Right lobe of liver (tissue), 6 donors: ENCODE data around the gene ZNF282. TPM values are rescaled to one million over a fixed set of nuclear protein-coding genes. Genes with fewer than 3 reads are reported as not detected.

Source experiments
- ATAC-seq, 4 donors: fragments of 200-7000 bp; cut with Tn5 transposase; one replicate each; pipeline ENCODE4 v1.9.1; 2020; ENCODE audit warnings: mild to moderate bottlenecking in 4 of 4, moderate library complexity in 4 of 4
- DNase-seq, 3 donors: peaks; one replicate each; pipeline ENCODE4 v3.0.0-alpha.2; 2020
- H3K27ac ChIP-seq, 3 donors: fragments of 200-600 bp; one replicate each; pipeline ENCODE4 v1.8.0; 2022
- H3K27me3 ChIP-seq, 2 donors: fragments of 200-600 bp; one replicate each; pipeline ENCODE4 v1.8.0; 2022
- H3K36me3 ChIP-seq, 4 donors: fragments of 200-600 bp; sonication (generic) in 1 of 4; one replicate each; pipeline versions ENCODE4 v1.5.1 to v1.8.0; 2017 to 2022; ENCODE audit warnings: control low read depth in 1 of 4
- H3K4me1 ChIP-seq, 4 donors: fragments of 200-600 bp; sonication (generic) in 1 of 4; one replicate each; pipeline versions ENCODE4 v1.5.1 to v1.8.0; 2017 to 2022; ENCODE audit warnings: control low read depth in 1 of 4
- H3K4me3 ChIP-seq, 3 donors: fragments of 200-600 bp; one replicate each; pipeline ENCODE4 v1.8.0; 2022
- H3K9me3 ChIP-seq, 4 donors: fragments of 200-600 bp; sonication (generic) in 1 of 4; one replicate each; pipeline versions ENCODE4 v1.5.1 to v1.8.0; 2017 to 2022; ENCODE audit warnings: control low read depth in 1 of 4
- CTCF ChIP-seq, 4 donors: fragments of 200-600 bp in 3 of 4; fragments of 450-650 bp in 1 of 4; IDR thresholded peaks; one replicate each; pipeline versions ENCODE4 v1.5.1 to v1.8.0; 2016 to 2022; ENCODE audit warnings: antibody characterized with exemption in 4 of 4, mild to moderate bottlenecking in 2 of 4
- POLR2A ChIP-seq: fragments of 450-650 bp; IDR thresholded peaks from one replicate; pipeline ENCODE4 v1.6.1; 2017; ENCODE audit warnings: antibody characterized with exemption, mild to moderate bottlenecking
- WGBS: methylation state at CpG from one replicate; pipeline ENCODE4 v1.1.6; 2018; ENCODE audit warnings: low coverage, low lambda C conversion rate; ENCODE audit not compliant: insufficient coverage; ENCODE audit errors: missing lambda C conversion rate; 5-methylcytosine and 5-hydroxymethylcytosine counted together
- intact Hi-C, 2 donors: fragments of 100-400 bp; cut with DNase I; formaldehyde crosslinking; loops; one replicate each; pipeline versions ENCODE4 v1.11.2 to v1.14.1; 2022
- total RNA-seq, 6 experiments: library from RNA; depleted of rRNA in 2 of 6; stranded (reverse); fragments of >200 nt in 2 of 6; fragmentation: NEBNext Ultra II Directional in 3 of 6; extraction: Animal tissue kit (Norgen Biotek cat#: 25700) in 3 of 6; gene quantifications; one replicate each; pipeline versions ENCODE4 v1.1.0 to v1.2.4, GENCODE V29; 2016 to 2023
- donor health status: DM: no; HTN: yes; CAD: no.
- donor health status: DM: no; HTN: no; CAD: no.
- donor health status: DM: no; HTN: no; CAD: no.
- donor health status: DM: no; HTN: yes; CAD: no.
- donor health status: DM: no; HTN: yes; CAD: no.

The ZNF282 gene
- total RNA-seq, 6 experiments from 2014 or later: 7.1 to 13.2 (median 10.0) TPM

GRCh38 chr7:149184274-149184673 is 11.1 kb upstream of the ZNF282 start:
- no peak for DNase-seq
- TF ChIP-seq POLR2A (no peak), CTCF (IDR thresholded peaks at IDR 0.05) (no peak)
- 97% methylated on average over 5 of the region's 6 CpGs for WGBS

GRCh38 chr7:149188213-149188612 is 7.1 kb upstream of the ZNF282 start:
- intact Hi-C loops: no loop called here
- no peak overlapping the region for H3K27ac ChIP-seq
- ATAC-seq (no peak), DNase-seq (no peak)
- no peak overlapping the region for H3K4me3 ChIP-seq
- no peaks in the 10 kb centered on the region for H3K27me3 ChIP-seq
- TF ChIP-seq CTCF (IDR thresholded peaks at IDR 0.05) (no peak), POLR2A (no peak)
- 83% methylated on average over 2 of the region's 2 CpGs for WGBS
- H3K36me3 ChIP-seq: no peaks in the 10 kb centered on the region
- H3K4me1 ChIP-seq: no peaks in the 10 kb centered on the region
- no peaks in the 10 kb centered on the region for H3K9me3 ChIP-seq

More at GRCh38 chr7:149184274-149184673, 11.1 kb upstream of the ZNF282 start:
- Histone ChIP-seq H3K4me3 (no peak overlapping the region), H3K27ac (no peak overlapping the region), H3K36me3 (peaks cover 0 to 9% (median 4%) of the 10 kb centered on the region in 4 donors), H3K4me1 (no peaks in the 10 kb centered on the region), H3K9me3 (no peaks in the 10 kb centered on the region), H3K27me3 (no peaks in the 10 kb centered on the region)
- intact Hi-C loops: no loop called here
- ATAC-seq: no peak

GRCh38 chr7:149188637-149189259 is 6.6 kb upstream of the ZNF282 start:
- Histone ChIP-seq H3K36me3 (no peaks in the 10 kb centered on the region), H3K27ac (no peak overlapping the region), H3K9me3 (no peaks in the 10 kb centered on the region), H3K4me3 (no peak overlapping the region), H3K27me3 (no peaks in the 10 kb centered on the region), H3K4me1 (no peaks in the 10 kb centered on the region)
- 49% methylated on average over 12 of the region's 12 CpGs for WGBS
- intact Hi-C loops: no loop called here
- TF ChIP-seq CTCF (IDR thresholded peaks at IDR 0.05) (no peak), POLR2A (no peak)
- DNase-seq: no peak
- ATAC-seq: no peak

- ATAC-seq (no peak), DNase-seq (no peak)
- intact Hi-C loops: no loop called here
- Histone ChIP-seq H3K27ac (no peak overlapping the region), H3K36me3 (no peaks in the 10 kb centered on the region), H3K27me3 (no peaks in the 10 kb centered on the region), H3K9me3 (no peaks in the 10 kb centered on the region), H3K4me1 (peaks cover 0 to 8% (median 1%) of the 10 kb centered on the region in 4 donors), H3K4me3 (no peak overlapping the region)
- TF ChIP-seq CTCF (IDR thresholded peaks at IDR 0.05): no peak
- TF ChIP-seq POLR2A: no peak
- WGBS: 83% methylated on average over 2 of the region's 5 CpGs
Observed at GRCh38 chr7:149191851-149192250, 3.5 kb upstream of the ZNF282 start.
